GM21447 (cell line): ENCODE data around the gene GBF1.
A peak's percentile ranks its signal among the peaks of the same experiment; 100 is the strongest.

ENCODE experiments used
- ATAC-seq: cut with Tn5 transposase; IDR thresholded peaks from one replicate; pipeline ENCODE4 v1.9.1; 2021; ENCODE audit not compliant: unreplicated experiment

GBF1 gene

GRCh38 chr10:102394079-102394800, 148.9 kb downstream of the GBF1 start:
- ATAC-seq = peak; percentile 77

GRCh38 chr10:102394801-102395399, 149.6 kb downstream of the GBF1 start:
- ATAC-seq = peak; percentile 5

GRCh38 chr10:102395400-102396316, 150.3 kb downstream of the GBF1 start, which contains the start of gene NFKB2:
TSS of gene NFKB2 (plus strand) at chr10:102395705. CDS start at chr10:102395960, 255 bp downstream.
- ATAC-seq = no peak

- ATAC-seq = no peak
Observed at GRCh38 chr10:102396317-102396650, 151.0 kb downstream of the GBF1 start.

GRCh38 chr10:102396730-102397151, 151.4 kb downstream of the GBF1 start:
- no peak for ATAC-seq

- no peak for ATAC-seq
Observed at GRCh38 chr10:102397222-102398171, 152.2 kb downstream of the GBF1 start.

- no peak for ATAC-seq
Observed at GRCh38 chr10:102398172-102399020, 153.1 kb downstream of the GBF1 start.

- peak; percentile 38 for ATAC-seq
Observed at GRCh38 chr10:102399217-102400021, 154.1 kb downstream of the GBF1 start.

GRCh38 chr10:102400076-102400475, 154.7 kb downstream of the GBF1 start:
- no peak for ATAC-seq

- ATAC-seq = no peak
Observed at GRCh38 chr10:102400598-102401341, 155.4 kb downstream of the GBF1 start.

- ATAC-seq = no peak
Observed at GRCh38 chr10:102401342-102401654, 156.0 kb downstream of the GBF1 start.

- no peak for ATAC-seq
Observed at GRCh38 chr10:102401735-102402511, 156.6 kb downstream of the GBF1 start.

- ATAC-seq = no peak
Observed at GRCh38 chr10:102402512-102402896, 157.2 kb downstream of the GBF1 start.

- no peak for ATAC-seq
Observed at GRCh38 chr10:102403115-102403514, 157.8 kb downstream of the GBF1 start.

- ATAC-seq = no peak
Observed at GRCh38 chr10:102404361-102405107, 159.2 kb downstream of the GBF1 start.

- no peak for ATAC-seq
Observed at GRCh38 chr10:102405108-102405571, 159.8 kb downstream of the GBF1 start.

GRCh38 chr10:102405632-102406031, 160.3 kb downstream of the GBF1 start:
- no peak for ATAC-seq
